HG03378 (cell line): ENCODE measurements around the gene FAM72D.
"Not testable (repeated sequence)": the region's sequence is repeated elsewhere in the genome, so short reads cannot be mapped to it uniquely, and the experiment has no call there.

Source experiments
- ATAC-seq: cut with Tn5 transposase; IDR thresholded peaks from one replicate; pipeline ENCODE4 v1.9.1; 2021; ENCODE audit warnings: mild to moderate bottlenecking, moderate library complexity; ENCODE audit not compliant: unreplicated experiment

The FAM72D gene

GRCh38 chr1:145082483-145083255 lies 13.1 kb upstream of the FAM72D start:
- not testable (repeated sequence) for ATAC-seq

DNA sequence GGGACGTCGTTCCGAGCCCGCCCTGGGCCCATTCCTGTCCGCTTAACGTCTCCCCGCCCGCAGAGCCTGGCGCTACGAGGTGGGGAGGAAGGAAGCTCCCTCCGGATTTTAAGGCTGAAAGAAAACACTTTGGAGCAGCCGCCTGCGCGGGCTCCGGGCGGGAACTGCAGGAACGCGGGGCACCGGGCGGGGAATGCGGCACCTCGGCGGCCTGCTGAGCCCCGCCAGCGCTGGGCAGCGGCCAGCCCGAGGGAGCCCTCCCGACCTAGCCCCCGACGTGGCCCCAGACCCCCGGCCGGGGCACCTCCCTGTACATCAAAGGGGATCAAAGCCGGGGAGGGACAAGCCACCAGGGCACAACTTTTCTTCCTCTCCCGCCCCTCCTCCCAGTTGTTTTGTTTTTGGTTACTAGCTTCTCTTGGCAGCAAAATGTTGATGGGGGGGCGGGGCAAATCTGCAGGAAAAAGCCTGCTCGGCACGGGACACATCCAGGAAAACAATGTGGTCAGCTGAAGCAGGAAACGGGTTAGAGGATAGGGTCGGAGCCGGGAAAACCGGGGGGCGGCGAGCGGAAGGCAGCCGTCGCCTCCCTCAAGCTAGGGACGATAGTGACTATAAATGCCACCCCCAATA lies 2.1 kb upstream of the FAM72D start:
- ATAC-seq, result not testable (repeated sequence)

DNA sequence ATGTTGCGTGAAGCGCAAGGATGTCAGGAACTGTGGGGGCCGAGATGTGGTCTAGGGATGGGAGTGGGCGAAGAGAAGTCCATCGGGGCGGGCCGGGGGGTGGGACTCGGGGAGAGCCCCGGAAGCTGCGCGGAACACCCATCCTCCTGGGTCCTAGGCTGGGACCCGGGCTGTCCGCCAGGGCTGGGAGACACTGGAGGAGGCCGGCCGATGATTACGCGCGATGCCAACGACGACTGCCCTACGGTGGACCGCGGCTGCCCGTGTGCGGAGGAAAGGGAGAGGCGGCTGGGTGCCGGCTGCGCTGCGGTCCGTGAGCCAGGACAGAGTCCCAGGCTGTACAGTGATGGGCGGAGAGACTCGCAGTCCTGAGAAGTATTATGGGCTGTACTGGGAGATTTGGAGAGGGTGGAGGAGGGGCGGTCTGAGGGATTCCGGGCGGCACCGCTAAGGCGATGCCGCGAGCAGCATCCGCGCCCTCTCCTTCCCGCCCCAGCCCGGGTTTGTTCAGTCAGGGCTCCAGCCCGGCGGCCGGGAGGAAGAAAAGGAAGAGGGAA lies 1.0 kb upstream of the FAM72D start:
- peak; percentile 7 for ATAC-seq

DNA sequence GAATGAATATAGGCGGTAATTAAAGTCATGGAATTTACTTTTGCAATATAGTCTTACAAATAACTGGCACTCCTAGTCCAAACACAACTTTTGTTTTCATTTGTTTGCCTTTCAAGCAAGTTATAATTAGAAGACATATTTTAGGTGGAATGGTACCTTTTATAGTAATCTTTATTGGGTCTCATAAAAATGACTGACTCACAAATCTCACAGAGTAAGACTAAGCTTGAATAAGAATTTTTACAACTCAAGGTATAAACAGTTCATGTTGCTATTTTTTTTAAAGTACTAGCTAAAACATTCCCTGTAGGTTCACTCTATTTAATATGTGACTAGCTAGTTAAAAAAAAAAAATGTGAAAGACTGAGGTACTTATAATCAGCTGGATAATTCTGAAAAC lies 6.0 kb downstream of the FAM72D start:
- not testable (repeated sequence) for ATAC-seq

- not testable (repeated sequence) for ATAC-seq
Measured at GRCh38 chr1:145103294-145103693, 7.5 kb downstream of the FAM72D start.

GRCh38 chr1:145111674-145112073 lies 15.9 kb downstream of the FAM72D start:
- not testable (repeated sequence) for ATAC-seq

DNA sequence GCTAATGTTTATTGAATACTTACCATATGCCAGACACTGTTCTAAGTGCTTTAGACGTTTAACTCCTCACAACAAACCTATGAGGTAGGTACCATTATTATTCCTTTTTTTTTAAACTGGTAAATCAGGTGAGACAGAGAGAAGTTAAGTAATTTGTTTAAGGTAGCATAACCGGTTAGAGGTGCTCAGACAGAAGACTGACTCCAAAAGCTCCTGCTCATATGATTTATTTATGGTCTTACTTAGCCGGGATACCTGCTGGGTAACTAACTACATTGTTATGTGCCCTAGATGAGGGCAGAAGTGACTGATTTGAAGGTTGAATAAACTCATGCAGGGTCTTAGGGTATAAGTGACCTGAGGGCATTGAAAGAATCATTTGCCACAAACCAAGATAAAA lies 16.9 kb downstream of the FAM72D start:
- not testable (repeated sequence) for ATAC-seq

DNA sequence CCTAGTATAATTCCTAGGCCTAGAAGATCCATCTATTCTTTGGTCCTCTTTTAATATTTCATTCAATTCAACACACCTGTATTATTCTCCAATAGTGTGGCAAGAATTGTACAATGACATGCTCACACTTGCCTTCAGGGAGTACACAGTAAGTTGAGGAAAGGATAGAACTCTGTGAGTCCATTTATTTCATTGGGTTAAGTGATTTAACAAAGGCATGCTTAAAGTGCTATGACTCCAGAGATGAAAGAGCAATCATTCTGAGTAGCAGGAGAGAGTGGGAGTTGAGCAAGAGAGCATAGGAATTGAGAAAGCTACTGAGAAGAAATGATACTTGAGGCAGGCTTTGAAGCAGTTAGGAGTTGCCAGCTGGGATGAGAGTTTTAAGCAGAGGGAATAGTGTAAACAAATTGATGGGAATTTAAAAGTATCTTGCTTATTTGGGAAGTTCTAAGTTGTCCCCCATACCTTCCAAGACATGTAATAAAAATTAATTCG lies 18.8 kb downstream of the FAM72D start:
- ATAC-seq, result not testable (repeated sequence)

- ATAC-seq, result not testable (repeated sequence)
Measured at GRCh38 chr1:145115587-145116493, 20.1 kb downstream of the FAM72D start.

GRCh38 chr1:145119842-145120241 lies 24.1 kb downstream of the FAM72D start:
- not testable (repeated sequence) for ATAC-seq

GRCh38 chr1:145122344-145123061 lies 26.7 kb downstream of the FAM72D start:
- not testable (repeated sequence) for ATAC-seq

GRCh38 chr1:145123062-145123395 lies 27.3 kb downstream of the FAM72D start:
- ATAC-seq, result not testable (repeated sequence)

- ATAC-seq, result not testable (repeated sequence)
Measured at GRCh38 chr1:145123992-145124641, 28.3 kb downstream of the FAM72D start.

GRCh38 chr1:145125112-145125511 lies 29.3 kb downstream of the FAM72D start:
- ATAC-seq, result not testable (repeated sequence)

GRCh38 chr1:145127144-145127543 lies 31.4 kb downstream of the FAM72D start:
- not testable (repeated sequence) for ATAC-seq

DNA sequence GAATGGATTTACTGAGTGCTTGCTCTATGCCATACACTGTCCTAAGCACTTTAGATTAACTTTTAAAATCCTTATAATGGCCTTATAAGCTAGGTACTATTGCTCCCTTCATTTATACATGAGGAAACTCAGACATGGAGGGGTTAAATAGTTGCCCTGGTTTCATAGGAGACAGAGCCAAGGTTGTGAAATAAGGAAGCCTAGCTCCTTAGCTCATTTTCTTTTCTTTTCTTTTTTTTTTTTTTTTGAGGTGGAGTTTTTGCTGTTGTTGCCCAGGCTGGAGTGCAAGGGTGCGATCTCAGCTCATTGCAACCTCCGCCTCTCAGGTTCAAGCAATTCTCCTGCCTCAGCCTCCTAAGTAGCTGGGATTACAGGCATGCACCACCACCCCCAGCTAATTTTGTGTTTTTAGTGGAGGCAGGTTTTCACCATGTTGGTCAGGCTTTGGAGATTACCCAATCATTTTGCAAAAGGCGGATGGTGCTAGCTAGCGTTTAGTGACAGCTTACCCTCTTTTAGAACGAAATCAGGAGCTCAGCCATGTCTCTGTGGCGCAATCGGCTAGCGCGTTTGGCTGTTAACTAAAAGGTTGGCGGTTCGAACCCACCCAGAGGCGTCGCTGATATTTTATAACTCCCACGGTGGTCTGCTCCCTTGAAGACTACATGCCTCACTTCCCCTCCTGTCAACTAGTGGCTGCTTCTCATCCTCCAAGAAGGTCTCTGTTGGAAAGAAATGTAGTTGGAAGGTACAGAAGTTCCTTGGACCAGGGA lies 33.1 kb downstream of the FAM72D start:
- not testable (repeated sequence) for ATAC-seq

GRCh38 chr1:145134476-145134875 lies 38.7 kb downstream of the FAM72D start:
- ATAC-seq, result not testable (repeated sequence)

DNA sequence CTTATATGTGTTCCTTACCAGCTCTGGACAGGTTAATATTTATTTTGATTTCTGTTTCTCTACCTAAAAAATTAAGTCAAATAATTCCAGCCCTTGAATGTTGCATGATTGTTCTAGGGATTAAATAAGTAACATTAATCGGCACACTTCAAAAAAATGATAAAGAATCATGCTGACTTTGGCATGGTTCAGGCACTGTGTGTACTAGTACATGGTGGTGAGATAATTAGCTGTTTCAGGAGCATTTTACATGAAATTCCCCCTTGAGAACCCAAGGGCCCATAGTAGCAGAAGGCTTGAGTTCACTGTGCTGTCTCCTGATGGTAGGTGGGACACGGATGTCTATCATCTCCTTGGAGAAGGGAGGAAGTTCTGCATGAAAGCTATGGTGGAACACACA lies 44.8 kb downstream of the FAM72D start:
- not testable (repeated sequence) for ATAC-seq
